Measurements from ENCODE around the gene TRAFD1.

- TF ChIP-seq POLR2A (IDR thresholded peaks at IDR 0.05) (no peak), CTCF (IDR thresholded peaks at IDR 0.05) (no peak)
Measured at GRCh38 chr12:112103758-112104503, 21.4 kb upstream of the TRAFD1 start.
